ENCODE results near the gene EIF2B2. TPM values are rescaled to one million over a fixed set of nuclear protein-coding genes. Genes with fewer than 3 reads are reported as not detected.
"Not testable (repeated sequence)": the region's sequence is repeated elsewhere in the genome, so short reads cannot be mapped to it uniquely, and the experiment has no call there.

EIF2B2 gene
- total RNA-seq, 1 donor from 2014 or later = 45.0 TPM

GRCh38 chr14:74985806-74986205, 16.9 kb upstream of the EIF2B2 start:
- Mint-ChIP-seq H3K4me3 (no peak overlapping the region), H3K27me3 (peaks cover 6% of the 10 kb centered on the region), H3K9me3 (no peaks in the 10 kb centered on the region), H3K27ac (no peak overlapping the region), H3K36me3 (no peaks in the 10 kb centered on the region), H3K4me1 (ENCODE audit: unreplicated experiment) (peaks cover 10% of the 10 kb centered on the region)
- peak; percentile 24 for DNase-seq (ENCODE audit: extremely low spot score, unreplicated experiment)
- TF ChIP-seq CTCF (conservative IDR thresholded peaks at IDR 0.05) = no peak

GRCh38 chr14:74988131-74988530, 14.6 kb upstream of the EIF2B2 start:
- TF ChIP-seq CTCF (conservative IDR thresholded peaks at IDR 0.05) = no peak
- Mint-ChIP-seq H3K4me1 (ENCODE audit: unreplicated experiment) (no peaks in the 10 kb centered on the region), H3K4me3 (no peak overlapping the region), H3K27me3 (peaks cover 4% of the 10 kb centered on the region), H3K36me3 (no peaks in the 10 kb centered on the region), H3K9me3 (no peaks in the 10 kb centered on the region), H3K27ac (no peak overlapping the region)
- no peak for DNase-seq (ENCODE audit: extremely low spot score, unreplicated experiment)

GRCh38 chr14:74988993-74989392, 13.7 kb upstream of the EIF2B2 start:
- no peak for TF ChIP-seq CTCF (conservative IDR thresholded peaks at IDR 0.05)
- Mint-ChIP-seq H3K36me3 (no peaks in the 10 kb centered on the region), H3K4me3 (no peak overlapping the region), H3K4me1 (ENCODE audit: unreplicated experiment) (no peaks in the 10 kb centered on the region), H3K27me3 (no peaks in the 10 kb centered on the region), H3K9me3 (no peaks in the 10 kb centered on the region), H3K27ac (no peak overlapping the region)
- no peak for DNase-seq (ENCODE audit: extremely low spot score, unreplicated experiment)

- not testable (repeated sequence) for H3K36me3 Mint-ChIP-seq; H3K27me3 Mint-ChIP-seq; DNase-seq (ENCODE audit: extremely low spot score, unreplicated experiment); H3K4me3 Mint-ChIP-seq; H3K4me1 Mint-ChIP-seq (ENCODE audit: unreplicated experiment); H3K27ac Mint-ChIP-seq; H3K9me3 Mint-ChIP-seq
Observed at GRCh38 chr14:74994182-74994581, 8.5 kb upstream of the EIF2B2 start.

GRCh38 chr14:74995781-74996180, 6.9 kb upstream of the EIF2B2 start:
- H3K9me3 Mint-ChIP-seq; DNase-seq (ENCODE audit: extremely low spot score, unreplicated experiment); H3K36me3 Mint-ChIP-seq; H3K4me1 Mint-ChIP-seq (ENCODE audit: unreplicated experiment); H3K27me3 Mint-ChIP-seq; H3K27ac Mint-ChIP-seq; H3K4me3 Mint-ChIP-seq: not testable (repeated sequence)

GRCh38 chr14:75001261-75001660, 1.5 kb upstream of the EIF2B2 start:
- peaks cover 15% of the 10 kb centered on the region for H3K4me1 Mint-ChIP-seq (ENCODE audit: unreplicated experiment)
- DNase-seq (ENCODE audit: extremely low spot score, unreplicated experiment) = no peak
- H3K9me3 Mint-ChIP-seq = no peaks in the 10 kb centered on the region
- no peaks in the 10 kb centered on the region for H3K27me3 Mint-ChIP-seq
- no peak overlapping the region for H3K27ac Mint-ChIP-seq
- H3K4me3 Mint-ChIP-seq = no peak overlapping the region
- H3K36me3 Mint-ChIP-seq = peaks cover 12% of the 10 kb centered on the region
- no peak for TF ChIP-seq CTCF (conservative IDR thresholded peaks at IDR 0.05)

GRCh38 chr14:75001899-75002298, 822 bp upstream of the EIF2B2 start:
- DNase-seq (ENCODE audit: extremely low spot score, unreplicated experiment) = no peak
- H3K9me3 Mint-ChIP-seq = no peaks in the 10 kb centered on the region
- H3K27me3 Mint-ChIP-seq = no peaks in the 10 kb centered on the region
- TF ChIP-seq CTCF (conservative IDR thresholded peaks at IDR 0.05) = no peak
- H3K27ac Mint-ChIP-seq = peak overlapping the region; percentile 82
- peak overlapping the region; percentile 99 for H3K4me3 Mint-ChIP-seq
- peaks cover 16% of the 10 kb centered on the region for H3K36me3 Mint-ChIP-seq
- peaks cover 15% of the 10 kb centered on the region for H3K4me1 Mint-ChIP-seq (ENCODE audit: unreplicated experiment)
